NCI-H187 treated with DMSO at 0.1 percent for 48 hours (cell line): ENCODE results near the gene CACNG7.
"Not testable (repeated sequence)": the region's sequence is repeated elsewhere in the genome, so short reads cannot be mapped to it uniquely, and the experiment has no call there.

Experiments used
- DNase-seq: peaks from one replicate; lab custom pipeline; 2025; lab: John Stamatoyannopoulos, UW

The CACNG7 gene

DNA sequence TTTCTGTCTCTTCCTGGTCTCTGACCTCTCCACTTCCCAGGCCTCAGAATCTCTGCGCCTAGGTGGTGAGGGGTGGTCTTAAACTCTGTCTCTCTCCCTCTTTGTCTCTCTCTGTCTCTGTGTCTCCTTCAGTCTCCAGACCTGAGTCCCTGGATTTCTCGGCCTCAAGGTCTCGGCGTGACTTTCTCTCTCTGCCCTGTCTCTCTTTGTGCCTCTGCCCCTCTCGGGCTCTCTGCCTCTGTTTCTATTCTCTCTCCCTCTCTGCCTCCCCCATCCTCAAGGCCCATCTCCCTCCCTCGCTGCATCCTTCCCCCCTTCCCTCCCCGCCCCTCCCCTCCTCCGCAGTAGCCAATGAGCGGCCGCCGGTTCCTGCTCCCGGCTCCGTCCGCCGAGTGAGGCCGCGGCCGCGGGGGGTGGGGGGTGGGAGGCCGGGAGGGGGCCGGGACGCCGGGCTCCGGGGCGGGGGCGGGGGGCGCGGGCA is at the start of gene CACNG7:
TSS of gene CACNG7 (plus strand) at position 344 of the 481 bp plus-strand sequence. CDS start 3,554 bp downstream, outside the sequence.
- no peak for DNase-seq

DNA sequence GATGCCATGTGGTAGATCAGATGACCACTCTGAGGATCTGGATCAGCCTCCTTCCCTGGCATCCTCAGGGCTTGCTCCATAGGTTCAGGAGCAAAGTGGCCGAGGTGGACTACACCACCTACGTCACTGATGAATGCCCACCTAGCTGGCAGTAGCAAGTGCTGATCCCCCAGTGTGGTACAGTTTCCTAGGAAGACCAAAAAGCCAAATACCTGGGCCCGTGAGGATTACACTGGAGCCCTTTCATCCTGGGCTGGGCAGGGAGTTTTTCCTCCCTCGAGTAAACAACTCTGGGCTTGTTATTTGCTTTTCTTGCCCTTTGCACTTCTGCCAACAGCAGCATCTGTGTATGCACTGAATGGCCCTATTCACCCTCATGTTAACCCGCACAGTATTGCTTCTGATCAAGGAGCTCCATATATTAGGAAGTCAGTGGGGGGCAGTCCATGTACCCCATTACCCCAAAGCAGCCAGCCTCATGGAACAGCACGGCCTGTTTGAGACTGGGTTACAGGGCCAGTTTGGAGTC is 44.7 kb upstream of the CACNG7 start:
- no peak for DNase-seq

GRCh38 chr19:53865523-53865917 is 43.6 kb upstream of the CACNG7 start:
- no peak for DNase-seq

GRCh38 chr19:53865918-53866864 is 42.9 kb upstream of the CACNG7 start:
- DNase-seq, result no peak

- DNase-seq, result no peak
Observed at GRCh38 chr19:53866865-53867224, 42.2 kb upstream of the CACNG7 start.

DNA sequence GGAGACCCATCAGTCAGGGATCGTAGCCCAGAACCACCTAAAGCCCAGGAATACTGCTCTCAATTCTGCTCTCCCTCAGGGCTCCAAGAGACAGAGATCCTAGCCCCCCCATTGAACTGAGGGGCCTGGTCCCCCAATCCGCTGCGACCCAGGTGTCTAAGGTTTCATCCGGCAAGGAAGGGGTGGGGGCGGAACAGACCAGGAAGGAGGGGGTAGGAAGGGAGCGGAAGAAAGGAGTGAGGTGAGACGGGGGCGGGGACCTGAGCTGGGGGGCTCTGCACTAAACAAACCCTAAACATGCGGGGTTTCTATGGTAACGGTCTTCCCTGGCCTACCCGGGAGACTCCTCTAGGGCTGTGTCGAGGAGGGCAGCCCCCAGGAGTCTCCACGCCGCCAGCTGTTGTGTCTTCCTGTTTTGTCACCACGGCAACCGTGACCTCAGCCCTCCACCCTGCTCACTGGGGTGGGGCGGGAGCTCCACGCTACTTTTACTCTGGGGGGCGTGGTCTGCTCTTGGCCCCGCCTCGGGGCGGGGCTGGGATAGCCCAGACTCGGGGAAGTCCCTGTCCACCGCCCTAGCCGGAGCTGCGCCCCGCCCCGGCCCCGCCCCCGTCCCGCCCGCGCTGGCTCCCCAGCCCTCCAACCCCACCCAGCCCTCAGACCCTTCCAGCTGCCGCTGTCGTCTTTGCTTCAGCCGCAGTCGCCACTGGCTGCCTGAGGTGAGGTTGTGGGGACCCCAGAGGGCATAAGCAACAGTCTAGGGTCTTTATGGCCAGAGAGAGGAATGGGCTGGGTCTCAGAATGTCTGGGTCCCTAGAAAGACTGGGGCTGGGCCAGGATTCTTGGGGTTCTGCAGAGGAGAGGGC is 41.6 kb upstream of the CACNG7 start, which contains the start of gene MYADM:
TSS of gene MYADM (plus strand) at position 659 of the 866 bp plus-strand sequence. CDS start 5,647 bp downstream, outside the sequence.
- no peak for DNase-seq

GRCh38 chr19:53868091-53868891 is 40.8 kb upstream of the CACNG7 start:
- no peak for DNase-seq

DNA sequence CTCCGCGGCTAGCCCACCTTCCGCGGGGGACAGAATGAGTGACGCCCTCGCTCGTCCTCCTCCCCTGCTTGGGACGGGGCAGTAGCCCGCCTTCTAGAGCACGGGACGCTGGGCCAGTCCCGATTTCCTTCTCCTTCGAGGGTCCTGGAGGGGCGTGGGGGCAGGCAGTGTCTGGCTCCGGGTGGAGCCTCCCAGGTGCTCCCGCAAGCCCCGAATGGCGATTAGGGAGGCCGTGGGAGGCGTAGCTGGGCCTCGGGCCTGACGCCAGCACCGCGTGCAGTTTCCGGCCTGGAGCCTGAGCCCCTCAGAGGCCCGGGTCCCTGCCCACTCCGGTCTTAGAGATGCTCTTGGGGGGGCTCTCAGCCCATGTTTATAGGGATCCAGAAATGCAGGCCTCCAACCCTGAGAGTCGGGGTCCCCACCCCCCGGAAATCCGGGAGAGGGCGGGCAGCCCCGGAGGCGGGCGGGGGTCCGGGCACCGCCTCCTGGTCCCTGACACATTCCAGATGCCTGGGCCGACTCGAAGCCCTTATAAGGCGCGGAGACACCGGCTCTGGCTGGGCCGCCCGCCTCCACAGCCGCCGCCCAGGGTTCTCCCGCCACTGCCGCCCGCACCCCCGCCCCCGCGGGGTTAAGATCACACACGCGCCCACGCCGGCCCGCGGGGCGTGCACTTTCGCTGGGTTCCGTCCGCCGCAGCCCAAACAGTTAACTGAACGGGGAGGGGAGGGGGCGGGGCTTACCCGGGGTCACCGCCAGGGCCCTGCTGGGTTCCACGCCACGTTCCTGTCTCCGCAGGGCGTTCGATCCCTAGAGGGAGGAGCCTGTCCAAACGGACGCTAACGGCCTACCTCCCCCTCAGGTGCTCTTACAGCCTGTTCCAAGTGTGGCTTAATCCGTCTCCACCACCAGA is 39.9 kb upstream of the CACNG7 start:
- no peak for DNase-seq

GRCh38 chr19:53869805-53870484 is 39.1 kb upstream of the CACNG7 start:
- not testable (repeated sequence) for DNase-seq

- DNase-seq, result no peak
Observed at GRCh38 chr19:53870485-53870844, 38.6 kb upstream of the CACNG7 start.

GRCh38 chr19:53871454-53871853 is 37.6 kb upstream of the CACNG7 start:
- DNase-seq, result no peak

DNA sequence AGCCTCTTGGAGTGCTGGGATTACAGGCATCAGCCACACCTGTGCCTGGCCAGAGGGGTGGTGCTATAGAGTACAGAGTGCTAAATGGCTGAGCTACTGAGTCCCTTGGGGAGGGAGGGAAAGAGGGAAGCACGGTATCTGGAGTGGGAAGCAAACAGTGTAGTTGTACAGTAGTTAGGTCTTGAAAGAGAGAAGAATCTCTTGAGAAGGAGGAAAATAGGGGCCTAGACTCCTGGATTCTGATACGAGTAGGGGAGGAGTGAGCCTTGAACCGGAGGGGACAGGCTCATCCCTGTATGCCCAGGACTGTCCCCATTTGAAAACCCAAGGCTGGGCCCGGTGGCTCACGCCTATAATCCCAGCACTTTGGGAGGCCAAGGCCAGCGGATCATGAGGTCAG is 36.3 kb upstream of the CACNG7 start:
- no peak for DNase-seq

- DNase-seq, result no peak
Observed at GRCh38 chr19:53873773-53874605, 35.1 kb upstream of the CACNG7 start.

- no peak for DNase-seq
Observed at GRCh38 chr19:53874606-53874990, 34.5 kb upstream of the CACNG7 start.

GRCh38 chr19:53875602-53876325 is 33.3 kb upstream of the CACNG7 start:
- no peak for DNase-seq

DNA sequence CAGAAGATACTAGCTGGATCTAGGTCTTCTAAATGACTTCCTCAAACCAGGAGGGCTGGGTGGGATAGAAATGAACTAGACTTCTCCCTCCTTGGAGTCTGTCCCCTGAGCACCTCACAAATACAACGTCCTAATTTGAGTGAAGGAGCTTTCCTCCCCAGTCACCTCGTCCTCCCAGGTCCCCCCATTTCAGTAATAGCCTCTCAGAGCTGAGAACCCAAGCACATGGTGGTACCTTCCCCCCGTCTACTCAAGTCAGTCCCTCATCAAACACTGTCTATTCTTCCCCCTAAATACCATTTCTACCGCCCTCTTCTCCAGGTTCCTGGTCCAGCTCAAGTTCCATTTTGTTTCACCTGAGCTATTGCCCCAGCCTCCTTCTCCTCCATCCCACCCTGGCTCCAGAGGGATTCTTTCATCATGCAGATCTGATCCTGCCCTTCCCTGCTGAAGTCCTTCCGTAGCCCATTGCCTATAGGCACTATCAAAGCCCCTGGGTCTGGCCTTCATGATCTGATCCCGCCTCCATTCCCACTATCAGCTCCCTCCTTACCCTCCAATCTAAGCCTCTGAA is 32.3 kb upstream of the CACNG7 start:
- DNase-seq, result no peak

- DNase-seq, result no peak
Observed at GRCh38 chr19:53877361-53877766, 31.7 kb upstream of the CACNG7 start.

DNA sequence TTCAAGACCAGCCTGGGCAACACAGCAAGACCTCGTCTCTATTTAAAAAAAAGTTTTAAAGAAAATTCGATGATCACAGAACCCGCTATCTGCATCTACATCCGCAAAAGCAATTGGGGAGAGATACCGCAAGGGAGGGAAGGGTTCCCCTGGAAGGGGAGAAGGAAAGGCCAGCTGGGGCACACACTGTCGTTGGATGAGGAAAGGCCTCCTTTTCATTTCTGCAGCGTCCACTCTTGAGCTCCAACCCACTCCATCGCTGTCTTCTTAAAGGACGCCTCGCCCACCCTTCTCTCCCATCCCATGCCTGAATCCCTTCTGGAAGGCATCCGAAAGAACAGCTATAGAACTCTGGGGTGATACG is 30.3 kb upstream of the CACNG7 start:
- DNase-seq, result no peak
